Fibroblast of mammary gland (primary cell): ENCODE results near the gene FAR2.

ENCODE experiments used
- DNase-seq: peaks from one replicate; pipeline ENCODE4 v3.0.0-alpha.2; 2010; ENCODE audit warnings: low read depth
- H3K4me3 ChIP-seq: 2 replicates; pipeline ENCODE4 v1.5.1; 2011; ENCODE audit warnings: low read depth, mild to moderate bottlenecking, low read length, moderate library complexity; ENCODE audit not compliant: control insufficient read depth
- TF ChIP-seq, protein P1 (sequence below): conservative IDR thresholded peaks from 2 replicates; pipeline ENCODE4 v1.5.1; 2011; ENCODE audit warnings: low read depth, low read length, inconsistent platforms; ENCODE audit not compliant: control insufficient read depth, insufficient read depth

The FAR2 gene

DNA sequence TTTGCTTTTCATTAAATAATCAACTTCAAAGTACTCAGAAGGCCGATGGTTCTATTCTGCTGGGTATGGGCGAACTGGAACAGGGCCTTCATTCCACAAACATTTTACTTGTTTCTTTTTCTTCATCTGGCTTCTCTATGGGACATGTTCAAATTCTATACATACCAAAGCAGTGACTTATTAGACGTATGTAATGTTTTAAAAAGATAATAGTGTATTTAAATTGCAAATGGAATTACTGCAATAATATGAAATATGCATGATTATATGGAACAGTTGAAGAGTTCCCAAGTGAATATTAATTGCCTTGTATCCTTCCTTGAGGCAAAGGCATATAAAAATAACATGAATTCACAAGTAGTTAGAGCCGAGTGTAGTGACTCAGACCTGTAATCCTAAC lies 75.5 kb downstream of the FAR2 start:
- H3K4me3 ChIP-seq: no peak overlapping the region
- TF ChIP-seq, protein P1, sequence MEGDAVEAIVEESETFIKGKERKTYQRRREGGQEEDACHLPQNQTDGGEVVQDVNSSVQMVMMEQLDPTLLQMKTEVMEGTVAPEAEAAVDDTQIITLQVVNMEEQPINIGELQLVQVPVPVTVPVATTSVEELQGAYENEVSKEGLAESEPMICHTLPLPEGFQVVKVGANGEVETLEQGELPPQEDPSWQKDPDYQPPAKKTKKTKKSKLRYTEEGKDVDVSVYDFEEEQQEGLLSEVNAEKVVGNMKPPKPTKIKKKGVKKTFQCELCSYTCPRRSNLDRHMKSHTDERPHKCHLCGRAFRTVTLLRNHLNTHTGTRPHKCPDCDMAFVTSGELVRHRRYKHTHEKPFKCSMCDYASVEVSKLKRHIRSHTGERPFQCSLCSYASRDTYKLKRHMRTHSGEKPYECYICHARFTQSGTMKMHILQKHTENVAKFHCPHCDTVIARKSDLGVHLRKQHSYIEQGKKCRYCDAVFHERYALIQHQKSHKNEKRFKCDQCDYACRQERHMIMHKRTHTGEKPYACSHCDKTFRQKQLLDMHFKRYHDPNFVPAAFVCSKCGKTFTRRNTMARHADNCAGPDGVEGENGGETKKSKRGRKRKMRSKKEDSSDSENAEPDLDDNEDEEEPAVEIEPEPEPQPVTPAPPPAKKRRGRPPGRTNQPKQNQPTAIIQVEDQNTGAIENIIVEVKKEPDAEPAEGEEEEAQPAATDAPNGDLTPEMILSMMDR: no peak
- no peak for DNase-seq

DNA sequence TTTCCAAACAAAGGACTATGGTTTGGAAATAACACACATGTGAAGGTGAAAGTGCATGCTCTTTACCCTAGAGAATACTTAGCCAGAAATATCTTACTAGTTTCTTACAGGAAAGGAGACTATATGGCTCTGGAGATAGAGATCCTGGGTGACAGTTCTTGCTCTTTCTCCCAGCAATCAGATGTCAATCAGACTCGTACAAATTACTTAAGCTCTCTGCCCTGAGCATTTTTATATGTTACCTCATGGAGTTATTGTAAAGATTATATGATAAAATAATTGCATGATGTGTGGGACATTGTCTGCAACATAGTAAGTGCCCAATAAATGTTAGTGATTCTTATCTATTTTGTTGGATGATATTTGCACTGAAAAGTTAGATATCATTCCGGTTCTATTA lies 76.8 kb downstream of the FAR2 start:
- no peak for DNase-seq
- no peak overlapping the region for H3K4me3 ChIP-seq
- TF ChIP-seq, protein P1: no peak

DNA sequence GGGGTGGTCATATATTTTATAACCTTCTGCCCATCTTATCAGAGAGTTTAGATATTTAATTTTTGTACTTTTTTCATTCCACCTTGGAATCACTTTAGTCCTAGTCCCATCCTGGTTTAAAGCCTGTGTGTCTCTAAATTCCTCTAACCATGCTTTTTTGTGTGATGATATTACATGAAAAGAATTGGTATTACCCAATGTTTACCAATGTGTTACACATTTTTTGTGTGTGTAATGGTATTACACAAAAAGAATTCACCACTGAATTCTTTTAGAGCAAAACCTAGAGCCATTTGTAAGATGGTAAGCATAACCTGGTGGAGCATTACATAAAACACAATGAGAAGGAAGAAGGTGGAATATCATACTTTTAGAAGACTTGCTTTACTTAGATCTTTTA lies 77.5 kb downstream of the FAR2 start:
- peak; percentile 55 for DNase-seq
- TF ChIP-seq, protein P1: no peak
- H3K4me3 ChIP-seq: no peak overlapping the region

DNA sequence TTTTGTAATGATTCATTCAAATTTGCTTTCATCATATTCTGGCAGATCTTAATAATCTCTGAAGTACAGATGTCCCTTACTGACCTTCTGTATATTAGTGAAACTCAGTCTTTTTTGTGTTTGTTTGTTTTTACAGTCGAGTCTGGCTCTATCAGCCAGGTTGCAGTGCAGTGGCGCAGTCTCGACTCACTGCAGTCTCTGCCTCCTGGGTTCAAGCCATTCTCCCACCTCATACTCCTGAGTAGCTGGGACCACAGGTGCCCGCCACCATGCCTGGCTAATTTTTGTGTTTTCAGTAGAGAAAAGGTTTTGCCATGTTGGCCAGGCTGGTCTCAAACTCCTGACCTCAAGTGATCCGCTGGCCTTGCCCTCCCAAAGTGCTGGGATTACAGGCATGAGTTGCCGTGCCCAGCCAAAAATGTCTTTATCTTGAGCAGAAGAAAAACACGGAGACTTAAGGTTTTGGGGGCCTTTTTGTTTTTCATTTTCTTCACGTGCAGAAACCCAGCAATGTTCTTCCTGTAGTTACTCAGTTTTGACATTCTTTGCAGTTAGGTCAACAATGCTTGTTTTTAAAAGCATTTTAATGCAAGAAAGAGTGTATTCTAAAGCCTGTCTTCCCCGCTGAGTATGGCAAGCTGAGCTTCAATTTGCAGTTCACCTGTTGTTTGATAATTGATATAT lies 79.5 kb downstream of the FAR2 start:
- no peak overlapping the region for H3K4me3 ChIP-seq
- TF ChIP-seq, protein P1: no peak
- DNase-seq: no peak

DNA sequence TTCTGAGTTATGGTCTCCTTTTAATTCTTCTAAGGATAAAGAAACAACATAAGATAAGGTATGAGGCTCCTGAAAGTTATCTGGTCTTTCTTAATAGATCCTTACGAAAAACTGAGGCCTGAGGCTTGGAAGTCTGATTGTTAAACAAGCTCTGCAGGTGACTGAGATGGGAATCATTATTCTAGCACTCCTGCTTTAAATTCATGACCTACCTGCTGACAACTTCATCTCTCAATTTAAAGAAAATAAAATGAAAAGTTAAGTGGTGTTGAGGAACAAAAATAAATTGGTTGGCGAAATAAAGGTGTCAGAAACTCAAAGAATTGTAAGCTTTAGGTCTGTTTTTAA lies 80.1 kb downstream of the FAR2 start:
- TF ChIP-seq, protein P1: no peak
- DNase-seq: no peak
- no peak overlapping the region for H3K4me3 ChIP-seq

DNA sequence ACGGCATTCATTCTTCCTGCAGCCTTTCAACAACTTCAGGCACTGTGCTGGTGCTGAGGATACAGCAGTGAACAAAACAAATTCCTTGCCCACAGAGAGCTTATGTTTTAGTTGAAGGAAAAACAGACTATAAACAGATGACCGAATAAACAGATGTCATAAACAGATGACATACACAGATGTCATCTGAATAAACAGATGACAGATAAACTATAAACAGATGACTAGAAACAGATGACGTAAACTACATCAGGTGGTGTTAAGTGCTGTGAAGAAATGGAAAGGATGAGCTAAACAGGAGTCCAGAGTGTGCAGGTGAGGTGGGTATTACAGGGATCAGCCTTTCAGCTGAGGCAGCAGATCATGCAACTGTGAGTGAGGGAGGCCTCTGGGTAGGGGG lies 80.9 kb downstream of the FAR2 start:
- no peak overlapping the region for H3K4me3 ChIP-seq
- TF ChIP-seq, protein P1: no peak
- DNase-seq: no peak
